Loucy (cell line): ENCODE measurements around the gene ARHGEF16.

Source experiments
- H2AFZ ChIP-seq: fragments of 200-600 bp; sonication (generic); 2 replicates; pipeline ENCODE4 v1.6.0; 2016; ENCODE audit warnings: antibody characterized with exemption, mild to moderate bottlenecking, low read length, moderate library complexity
- H3F3A ChIP-seq: fragments of 200-600 bp; 2 replicates; pipeline ENCODE4 v1.6.0; 2016; ENCODE audit warnings: antibody characterized with exemption, low read depth, mild to moderate bottlenecking
- H3K27me3 ChIP-seq: fragments of 200-600 bp; sonication (generic); 2 replicates; pipeline ENCODE4 v1.6.1; 2014; ENCODE audit warnings: low read length, mild to moderate bottlenecking; ENCODE audit not compliant: insufficient read depth, poor library complexity, severe bottlenecking
- H3K36me3 ChIP-seq: fragments of 200-600 bp; sonication (generic); 2 replicates; pipeline ENCODE4 v1.6.1; 2016; ENCODE audit warnings: low read length; ENCODE audit not compliant: insufficient read depth
- H3K4me1 ChIP-seq: fragments of 200-600 bp; sonication (generic); 2 replicates; pipeline ENCODE4 v1.5.1; 2014; ENCODE audit warnings: low read length, mild to moderate bottlenecking; ENCODE audit not compliant: insufficient read depth, poor library complexity, severe bottlenecking
- H3K4me2 ChIP-seq: fragments of 200-600 bp; sonication (generic); 2 replicates; pipeline ENCODE4 v1.6.0; 2014; ENCODE audit warnings: antibody characterized with exemption, low read length, low read depth, mild to moderate bottlenecking; ENCODE audit not compliant: poor library complexity, severe bottlenecking
- H3K4me3 ChIP-seq: fragments of 200-600 bp; sonication (generic); 2 replicates; pipeline ENCODE4 v1.5.1; 2014; ENCODE audit warnings: low read length, mild to moderate bottlenecking, mixed read lengths; ENCODE audit not compliant: poor library complexity, severe bottlenecking
- H3K79me2 ChIP-seq: fragments of 200-600 bp; sonication (generic); 2 replicates; pipeline ENCODE4 v1.6.1; 2014; ENCODE audit warnings: low read length; ENCODE audit not compliant: insufficient read depth
- H3K9ac ChIP-seq: fragments of 200-600 bp; sonication (generic); 2 replicates; pipeline ENCODE4 v1.6.0; 2014; ENCODE audit warnings: mild to moderate bottlenecking, low read depth, low read length, moderate library complexity; ENCODE audit not compliant: poor library complexity, severe bottlenecking
- H3K9me2 ChIP-seq: fragments of 200-600 bp; sonication (generic); replicated peaks from 2 replicates; pipeline ENCODE4 v1.6.1; 2016; ENCODE audit warnings: low read depth, low read length, mixed read lengths
- H3K9me3 ChIP-seq: fragments of 200-600 bp; sonication (generic); 2 replicates; pipeline ENCODE4 v1.6.1; 2014; ENCODE audit warnings: mild to moderate bottlenecking, antibody characterized with exemption, low read length, low read depth; ENCODE audit not compliant: insufficient read depth
- H4K20me1 ChIP-seq: fragments of 200-600 bp; sonication (generic); 2 replicates; pipeline ENCODE4 v1.6.0; 2014; ENCODE audit warnings: antibody characterized with exemption, low read length, mild to moderate bottlenecking; ENCODE audit not compliant: insufficient read depth, poor library complexity, severe bottlenecking
- EZH2phosphoT487 ChIP-seq: fragments of 200-600 bp; IDR thresholded peaks from 2 replicates; pipeline ENCODE4 v1.6.1; 2018; ENCODE audit warnings: antibody characterized with exemption, mild to moderate bottlenecking, moderate library complexity, borderline replicate concordance
- TF ChIP-seq, protein P1 (sequence below): fragments of 200-600 bp; sonication (generic); conservative IDR thresholded peaks from 2 replicates; pipeline ENCODE4 v1.5.1; 2014; ENCODE audit warnings: mild to moderate bottlenecking, antibody characterized with exemption, low read length

ARHGEF16 gene

DNA sequence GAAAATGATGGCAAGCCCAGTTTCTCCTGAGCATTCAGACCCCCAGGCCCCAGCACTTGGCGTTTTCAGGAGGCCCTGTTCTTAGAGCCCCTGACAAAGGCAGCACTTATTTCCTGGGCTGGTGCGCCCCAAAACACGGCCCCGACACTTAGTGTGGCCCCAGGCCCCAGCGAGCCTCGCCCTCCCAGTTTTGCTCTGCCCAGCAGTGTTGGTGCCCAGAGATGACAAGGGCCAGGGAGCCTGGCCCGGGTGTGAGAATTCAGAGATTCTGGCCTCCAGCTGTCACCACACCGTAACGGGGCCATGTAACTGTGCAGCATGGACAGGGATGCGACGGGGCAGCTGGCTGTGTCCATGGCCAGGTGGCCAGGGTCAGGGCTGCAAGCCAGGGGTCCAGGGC is 18.0 kb upstream of the ARHGEF16 start:
- Histone ChIP-seq H3F3A (no peaks in the 10 kb centered on the region), H3K4me3 (no peak overlapping the region), H3K36me3 (no peaks in the 10 kb centered on the region), H3K79me2 (no peaks in the 10 kb centered on the region), H3K9me2 (no peaks in the 10 kb centered on the region), H4K20me1 (no peaks in the 10 kb centered on the region), H3K27me3 (no peaks in the 10 kb centered on the region), H2AFZ (no peak overlapping the region), H3K9ac (no peak overlapping the region), H3K4me2 (no peak overlapping the region), H3K4me1 (no peaks in the 10 kb centered on the region), H3K9me3 (no peaks in the 10 kb centered on the region)
- no peak for TF ChIP-seq EZH2phosphoT487
- TF ChIP-seq, protein P1, sequence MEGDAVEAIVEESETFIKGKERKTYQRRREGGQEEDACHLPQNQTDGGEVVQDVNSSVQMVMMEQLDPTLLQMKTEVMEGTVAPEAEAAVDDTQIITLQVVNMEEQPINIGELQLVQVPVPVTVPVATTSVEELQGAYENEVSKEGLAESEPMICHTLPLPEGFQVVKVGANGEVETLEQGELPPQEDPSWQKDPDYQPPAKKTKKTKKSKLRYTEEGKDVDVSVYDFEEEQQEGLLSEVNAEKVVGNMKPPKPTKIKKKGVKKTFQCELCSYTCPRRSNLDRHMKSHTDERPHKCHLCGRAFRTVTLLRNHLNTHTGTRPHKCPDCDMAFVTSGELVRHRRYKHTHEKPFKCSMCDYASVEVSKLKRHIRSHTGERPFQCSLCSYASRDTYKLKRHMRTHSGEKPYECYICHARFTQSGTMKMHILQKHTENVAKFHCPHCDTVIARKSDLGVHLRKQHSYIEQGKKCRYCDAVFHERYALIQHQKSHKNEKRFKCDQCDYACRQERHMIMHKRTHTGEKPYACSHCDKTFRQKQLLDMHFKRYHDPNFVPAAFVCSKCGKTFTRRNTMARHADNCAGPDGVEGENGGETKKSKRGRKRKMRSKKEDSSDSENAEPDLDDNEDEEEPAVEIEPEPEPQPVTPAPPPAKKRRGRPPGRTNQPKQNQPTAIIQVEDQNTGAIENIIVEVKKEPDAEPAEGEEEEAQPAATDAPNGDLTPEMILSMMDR, result no peak

- Histone ChIP-seq H3K79me2 (no peaks in the 10 kb centered on the region), H3K4me1 (no peaks in the 10 kb centered on the region), H3K9ac (no peak overlapping the region), H3K9me3 (no peaks in the 10 kb centered on the region), H3K9me2 (no peaks in the 10 kb centered on the region), H3K27me3 (no peaks in the 10 kb centered on the region), H2AFZ (no peak overlapping the region), H3K4me2 (no peak overlapping the region), H4K20me1 (no peaks in the 10 kb centered on the region), H3K4me3 (no peak overlapping the region), H3F3A (no peaks in the 10 kb centered on the region), H3K36me3 (no peaks in the 10 kb centered on the region)
- TF ChIP-seq, protein P1, result no peak
- no peak for TF ChIP-seq EZH2phosphoT487
Measured at GRCh38 chr1:3436901-3437300, 17.6 kb upstream of the ARHGEF16 start.

- H4K20me1 ChIP-seq, result no peaks in the 10 kb centered on the region
- H3K27me3 ChIP-seq, result no peaks in the 10 kb centered on the region
- no peaks in the 10 kb centered on the region for H3K9me3 ChIP-seq
- H3K9me2 ChIP-seq, result no peaks in the 10 kb centered on the region
- H3F3A ChIP-seq, result no peaks in the 10 kb centered on the region
- TF ChIP-seq, protein P1, result no peak
- no peak for TF ChIP-seq EZH2phosphoT487
- no peak overlapping the region for H3K4me3 ChIP-seq
- no peaks in the 10 kb centered on the region for H3K4me1 ChIP-seq
- no peak overlapping the region for H2AFZ ChIP-seq
- H3K4me2 ChIP-seq, result no peak overlapping the region
- no peaks in the 10 kb centered on the region for H3K79me2 ChIP-seq
- no peaks in the 10 kb centered on the region for H3K36me3 ChIP-seq
- no peak overlapping the region for H3K9ac ChIP-seq
Measured at GRCh38 chr1:3438661-3439180, 15.7 kb upstream of the ARHGEF16 start.
